Prostate gland (tissue), 2 donors: Measurements from ENCODE around the gene GRID2.

Experiments
- POLR2A ChIP-seq: fragments of 450-650 bp; IDR thresholded peaks from one replicate; pipeline ENCODE4 v1.6.1; 2016; ENCODE audit warnings: antibody characterized with exemption, mild to moderate bottlenecking
- POLR2AphosphoS5 ChIP-seq: sonication (generic); formaldehyde crosslinking; IDR thresholded peaks from one replicate; pipeline ENCODE4 v1.6.1; 2017; ENCODE audit warnings: antibody characterized with exemption
- TF ChIP-seq, protein P1 (sequence below), 4 experiments: fragments of 200-600 bp in 2 of 4; fragments of 450-650 bp in 2 of 4; sonication (generic) in 2 of 4; IDR thresholded peaks; 1 replicate in 3 of 4; 2 replicates in 1 of 4; pipeline ENCODE4 v1.5.1; 2016 to 2019; ENCODE audit warnings: antibody characterized with exemption in 4 of 4, mild to moderate bottlenecking in 2 of 4, moderate library complexity in 2 of 4

DNA sequence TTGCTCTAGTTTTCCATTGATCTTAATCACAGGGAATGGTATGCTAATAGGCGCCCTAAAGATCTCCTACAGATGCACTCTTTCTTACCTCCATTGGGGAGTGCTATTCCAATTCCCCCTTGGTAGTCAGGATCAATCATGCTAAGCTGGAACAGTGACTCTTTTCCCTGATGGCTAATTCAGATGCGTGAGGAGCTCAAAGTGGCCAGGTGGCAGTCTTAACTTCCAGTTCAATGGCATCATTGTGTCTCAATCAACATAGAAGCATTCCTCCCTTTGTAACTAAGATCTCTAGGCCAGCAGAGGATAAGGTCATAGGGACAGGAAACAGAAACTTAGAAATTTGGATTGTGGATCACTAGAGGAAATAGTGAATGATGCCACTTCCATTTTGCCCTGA, 216.8 kb downstream of the GRID2 start:
- TF ChIP-seq, protein P1, sequence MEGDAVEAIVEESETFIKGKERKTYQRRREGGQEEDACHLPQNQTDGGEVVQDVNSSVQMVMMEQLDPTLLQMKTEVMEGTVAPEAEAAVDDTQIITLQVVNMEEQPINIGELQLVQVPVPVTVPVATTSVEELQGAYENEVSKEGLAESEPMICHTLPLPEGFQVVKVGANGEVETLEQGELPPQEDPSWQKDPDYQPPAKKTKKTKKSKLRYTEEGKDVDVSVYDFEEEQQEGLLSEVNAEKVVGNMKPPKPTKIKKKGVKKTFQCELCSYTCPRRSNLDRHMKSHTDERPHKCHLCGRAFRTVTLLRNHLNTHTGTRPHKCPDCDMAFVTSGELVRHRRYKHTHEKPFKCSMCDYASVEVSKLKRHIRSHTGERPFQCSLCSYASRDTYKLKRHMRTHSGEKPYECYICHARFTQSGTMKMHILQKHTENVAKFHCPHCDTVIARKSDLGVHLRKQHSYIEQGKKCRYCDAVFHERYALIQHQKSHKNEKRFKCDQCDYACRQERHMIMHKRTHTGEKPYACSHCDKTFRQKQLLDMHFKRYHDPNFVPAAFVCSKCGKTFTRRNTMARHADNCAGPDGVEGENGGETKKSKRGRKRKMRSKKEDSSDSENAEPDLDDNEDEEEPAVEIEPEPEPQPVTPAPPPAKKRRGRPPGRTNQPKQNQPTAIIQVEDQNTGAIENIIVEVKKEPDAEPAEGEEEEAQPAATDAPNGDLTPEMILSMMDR (IDR thresholded peaks at IDR 0.05) = no peak
- no peak for TF ChIP-seq POLR2A
- TF ChIP-seq POLR2AphosphoS5 = no peak
